ENCODE measurements around the gene DLG1.

DLG1 gene

GRCh38 chr3:197024881-197025735 is 273.3 kb downstream of the DLG1 start:
- H3K27ac ChIP-seq (ENCODE audit: insufficient read depth in 1 of 2, low read depth in 1 of 2, low read length in 2 of 2, poor library complexity in 1 of 2, severe bottlenecking in 2 of 2): no peak overlapping the region
- peaks cover 0 to 1% (median 0%) of the 10 kb centered on the region in 5 experiments for H3K27me3 ChIP-seq (replicated peaks in 2 of 5; ENCODE audit: control insufficient read depth in 4 of 5, insufficient read depth in 5 of 5, low read length in 4 of 5)
- no peak for DNase-seq
- WGBS (ENCODE audit: insufficient coverage): 96% methylated on average over 25 of the region's 28 CpGs
- no peaks in the 10 kb centered on the region for H3K9me3 ChIP-seq (ENCODE audit: control extremely low read depth in 1 of 5, control insufficient read depth in 4 of 5, insufficient read depth in 2 of 5, low read depth in 1 of 5, low read length in 4 of 5)
- H3K4me1 ChIP-seq (ENCODE audit: control extremely low read depth in 1 of 4, control insufficient read depth in 4 of 4, insufficient read depth in 4 of 4, low read length in 3 of 4): peaks cover 0 to 41% (median 32%) of the 10 kb centered on the region in 4 experiments
- CTCF ChIA-PET: interaction anchor here (3.0 to 3.4 kb wide), 2 partner anchors 9 to 21 kb away, joined by 10 to 11 read pairs; no protein-coding TSS in a partner anchor
- POLR2A ChIA-PET: no interaction called here
- peaks cover 0 to 6% (median 3%) of the 10 kb centered on the region in 4 experiments for H3K36me3 ChIP-seq (ENCODE audit: control insufficient read depth in 4 of 4, insufficient read depth in 4 of 4, low read length in 3 of 4)
- H3K4me3 ChIP-seq (ENCODE audit: control insufficient read depth in 1 of 7, extremely low read depth in 1 of 7, insufficient read depth in 4 of 7, low read depth in 2 of 7, low read length in 6 of 7): no peak overlapping the region

GRCh38 chr3:197023998-197024651 is 274.3 kb downstream of the DLG1 start:
- peak overlapping the region in 2 of 7 experiments; percentile 46 to 66 for H3K4me3 ChIP-seq (ENCODE audit: control insufficient read depth in 1 of 7, extremely low read depth in 1 of 7, insufficient read depth in 4 of 7, low read depth in 2 of 7, low read length in 6 of 7)
- no peak overlapping the region for H3K27ac ChIP-seq (ENCODE audit: insufficient read depth in 1 of 2, low read depth in 1 of 2, low read length in 2 of 2, poor library complexity in 1 of 2, severe bottlenecking in 2 of 2)
- DNase-seq: no peak
- peaks cover 0 to 33% (median 27%) of the 10 kb centered on the region in 4 experiments for H3K4me1 ChIP-seq (ENCODE audit: control extremely low read depth in 1 of 4, control insufficient read depth in 4 of 4, insufficient read depth in 4 of 4, low read length in 3 of 4)
- no peaks in the 10 kb centered on the region for H3K9me3 ChIP-seq (ENCODE audit: control extremely low read depth in 1 of 5, control insufficient read depth in 4 of 5, insufficient read depth in 2 of 5, low read depth in 1 of 5, low read length in 4 of 5)
- 83% methylated on average over 22 of the region's 36 CpGs for WGBS (ENCODE audit: insufficient coverage)
- CTCF ChIA-PET: interaction anchor here (3.4 kb wide), 1 partner anchor 20 kb away, joined by 10 read pairs; no protein-coding TSS in a partner anchor
- H3K36me3 ChIP-seq (ENCODE audit: control insufficient read depth in 4 of 4, insufficient read depth in 4 of 4, low read length in 3 of 4): peaks cover 0 to 6% (median 3%) of the 10 kb centered on the region in 4 experiments
- POLR2A ChIA-PET: no interaction called here
- peaks cover 0 to 1% (median 0%) of the 10 kb centered on the region in 5 experiments for H3K27me3 ChIP-seq (replicated peaks in 2 of 5; ENCODE audit: control insufficient read depth in 4 of 5, insufficient read depth in 5 of 5, low read length in 4 of 5)

DNA sequence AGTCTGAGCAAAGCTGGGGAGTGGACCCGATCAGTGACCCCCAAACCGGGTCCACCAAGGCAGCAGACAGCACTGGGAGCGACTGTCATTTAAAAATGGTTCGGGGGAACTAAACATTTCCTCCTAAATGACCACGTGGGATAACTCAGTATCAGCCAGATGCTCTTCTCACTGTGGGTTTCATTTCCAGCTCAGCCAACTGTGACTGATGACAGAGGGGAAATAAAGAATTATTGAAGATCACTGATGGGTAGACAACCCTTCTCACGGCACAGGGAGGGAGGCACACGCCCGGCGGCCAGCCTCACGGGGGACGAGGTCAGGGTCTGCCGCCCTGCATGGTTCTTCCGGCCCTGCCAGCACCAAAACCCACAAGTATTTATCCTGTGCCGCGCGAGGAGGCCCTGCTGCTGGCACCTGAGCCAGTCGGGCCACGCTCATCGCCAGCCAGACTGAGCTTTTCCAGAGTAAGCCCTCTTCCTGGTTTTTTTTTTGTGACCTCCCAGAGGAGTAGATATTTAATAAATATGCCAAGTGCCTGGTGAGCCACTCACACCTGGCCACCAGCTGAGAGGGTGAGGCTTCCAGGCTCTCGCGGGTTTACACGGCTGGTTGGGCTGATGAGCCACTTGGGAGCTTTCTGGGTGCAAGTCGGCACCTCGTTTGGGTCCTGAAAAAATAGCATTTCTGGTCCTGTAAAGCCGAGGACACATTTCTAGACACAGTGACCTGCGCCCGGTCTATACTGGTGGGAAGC is 275.0 kb downstream of the DLG1 start:
- Histone ChIP-seq H3K9me3 (ENCODE audit: control extremely low read depth in 1 of 5, control insufficient read depth in 4 of 5, insufficient read depth in 2 of 5, low read depth in 1 of 5, low read length in 4 of 5) (no peaks in the 10 kb centered on the region), H3K27ac (ENCODE audit: insufficient read depth in 1 of 2, low read depth in 1 of 2, low read length in 2 of 2, poor library complexity in 1 of 2, severe bottlenecking in 2 of 2) (no peak overlapping the region), H3K4me1 (ENCODE audit: control extremely low read depth in 1 of 4, control insufficient read depth in 4 of 4, insufficient read depth in 4 of 4, low read length in 3 of 4) (peaks cover 0 to 26% (median 20%) of the 10 kb centered on the region in 4 experiments), H3K4me3 (ENCODE audit: control insufficient read depth in 1 of 7, extremely low read depth in 1 of 7, insufficient read depth in 4 of 7, low read depth in 2 of 7, low read length in 6 of 7) (peak overlapping the region in 3 of 7 experiments; percentile 33 to 66 (median 46)), H3K27me3 (replicated peaks in 2 of 5; ENCODE audit: control insufficient read depth in 4 of 5, insufficient read depth in 5 of 5, low read length in 4 of 5) (peaks cover 0 to 1% (median 0%) of the 10 kb centered on the region in 5 experiments), H3K36me3 (ENCODE audit: control insufficient read depth in 4 of 4, insufficient read depth in 4 of 4, low read length in 3 of 4) (peaks cover 0 to 6% (median 3%) of the 10 kb centered on the region in 4 experiments)
- ChIA-PET CTCF (interaction anchor here (1.1 to 3.4 kb wide), 2 partner anchors 13 to 19 kb away, joined by 3 to 10 read pairs; no protein-coding TSS in a partner anchor), POLR2A (interaction anchor here (1.5 kb wide), 1 partner anchor 19 kb away, joined by 4 read pairs; no protein-coding TSS in a partner anchor)
- peak in 2 of 3 donors; percentile 69 to 78 for DNase-seq
- WGBS (ENCODE audit: insufficient coverage): 47% methylated on average over 19 of the region's 27 CpGs

GRCh38 chr3:197022405-197023231 is 275.8 kb downstream of the DLG1 start:
- peak in 1 of 3 donors; percentile 22 for DNase-seq
- peaks cover 0 to 1% (median 0%) of the 10 kb centered on the region in 5 experiments for H3K27me3 ChIP-seq (replicated peaks in 2 of 5; ENCODE audit: control insufficient read depth in 4 of 5, insufficient read depth in 5 of 5, low read length in 4 of 5)
- H3K4me3 ChIP-seq (ENCODE audit: control insufficient read depth in 1 of 7, extremely low read depth in 1 of 7, insufficient read depth in 4 of 7, low read depth in 2 of 7, low read length in 6 of 7): peak overlapping the region in 3 of 7 experiments; percentile 32 to 66 (median 33)
- POLR2A ChIA-PET: interaction anchor here (1.5 kb wide), 1 partner anchor 18 kb away, joined by 4 read pairs; no protein-coding TSS in a partner anchor
- no peak overlapping the region for H3K27ac ChIP-seq (ENCODE audit: insufficient read depth in 1 of 2, low read depth in 1 of 2, low read length in 2 of 2, poor library complexity in 1 of 2, severe bottlenecking in 2 of 2)
- H3K36me3 ChIP-seq (ENCODE audit: control insufficient read depth in 4 of 4, insufficient read depth in 4 of 4, low read length in 3 of 4): peaks cover 0 to 6% (median 3%) of the 10 kb centered on the region in 4 experiments
- no peaks in the 10 kb centered on the region for H3K9me3 ChIP-seq (ENCODE audit: control extremely low read depth in 1 of 5, control insufficient read depth in 4 of 5, insufficient read depth in 2 of 5, low read depth in 1 of 5, low read length in 4 of 5)
- WGBS (ENCODE audit: insufficient coverage): 32% methylated on average over 9 of the region's 22 CpGs
- H3K4me1 ChIP-seq (ENCODE audit: control extremely low read depth in 1 of 4, control insufficient read depth in 4 of 4, insufficient read depth in 4 of 4, low read length in 3 of 4): peaks cover 0 to 23% (median 18%) of the 10 kb centered on the region in 4 experiments
- CTCF ChIA-PET: interaction anchor here (1.1 to 3.4 kb wide), 2 partner anchors 12 to 18 kb away, joined by 3 to 10 read pairs; no protein-coding TSS in a partner anchor

- H3K4me1 ChIP-seq (ENCODE audit: control extremely low read depth in 1 of 4, control insufficient read depth in 4 of 4, insufficient read depth in 4 of 4, low read length in 3 of 4): peaks cover 0 to 23% (median 18%) of the 10 kb centered on the region in 4 experiments
- CTCF ChIA-PET: interaction anchor here (1.1 to 3.1 kb wide), 3 partner anchors 7 to 19 kb away, joined by 3 to 15 read pairs (median 3); partner anchors contain the start of gene MELTF
- H3K9me3 ChIP-seq (ENCODE audit: control extremely low read depth in 1 of 5, control insufficient read depth in 4 of 5, insufficient read depth in 2 of 5, low read depth in 1 of 5, low read length in 4 of 5): no peaks in the 10 kb centered on the region
- peaks cover 0 to 1% (median 0%) of the 10 kb centered on the region in 5 experiments for H3K27me3 ChIP-seq (replicated peaks in 2 of 5; ENCODE audit: control insufficient read depth in 4 of 5, insufficient read depth in 5 of 5, low read length in 4 of 5)
- H3K36me3 ChIP-seq (ENCODE audit: control insufficient read depth in 4 of 4, insufficient read depth in 4 of 4, low read length in 3 of 4): peaks cover 0 to 6% (median 3%) of the 10 kb centered on the region in 4 experiments
- WGBS (ENCODE audit: insufficient coverage): 93% methylated on average over 14 of the region's 15 CpGs
- no peak for DNase-seq
- H3K27ac ChIP-seq (ENCODE audit: insufficient read depth in 1 of 2, low read depth in 1 of 2, low read length in 2 of 2, poor library complexity in 1 of 2, severe bottlenecking in 2 of 2): no peak overlapping the region
- POLR2A ChIA-PET: interaction anchor here (0.6 kb wide), 1 partner anchor 583 kb away, joined by 4 read pairs; no protein-coding TSS in a partner anchor
- no peak overlapping the region for H3K4me3 ChIP-seq (ENCODE audit: control insufficient read depth in 1 of 7, extremely low read depth in 1 of 7, insufficient read depth in 4 of 7, low read depth in 2 of 7, low read length in 6 of 7)
Measured at GRCh38 chr3:197021729-197022404, 276.5 kb downstream of the DLG1 start.

Data from common myeloid progenitor, CD34-positive (primary cell).